ENCODE measurements around the gene HYAL3. TPM values are rescaled to one million over a fixed set of nuclear protein-coding genes. Genes with fewer than 3 reads are reported as not detected.

Gene HYAL3
- total and polyA plus RNA-seq, 2 of the 8 experiments (the other 6 are each of a cell fraction or from before 2014, with no cell fraction given): 3.2 to 12.2 TPM

DNA sequence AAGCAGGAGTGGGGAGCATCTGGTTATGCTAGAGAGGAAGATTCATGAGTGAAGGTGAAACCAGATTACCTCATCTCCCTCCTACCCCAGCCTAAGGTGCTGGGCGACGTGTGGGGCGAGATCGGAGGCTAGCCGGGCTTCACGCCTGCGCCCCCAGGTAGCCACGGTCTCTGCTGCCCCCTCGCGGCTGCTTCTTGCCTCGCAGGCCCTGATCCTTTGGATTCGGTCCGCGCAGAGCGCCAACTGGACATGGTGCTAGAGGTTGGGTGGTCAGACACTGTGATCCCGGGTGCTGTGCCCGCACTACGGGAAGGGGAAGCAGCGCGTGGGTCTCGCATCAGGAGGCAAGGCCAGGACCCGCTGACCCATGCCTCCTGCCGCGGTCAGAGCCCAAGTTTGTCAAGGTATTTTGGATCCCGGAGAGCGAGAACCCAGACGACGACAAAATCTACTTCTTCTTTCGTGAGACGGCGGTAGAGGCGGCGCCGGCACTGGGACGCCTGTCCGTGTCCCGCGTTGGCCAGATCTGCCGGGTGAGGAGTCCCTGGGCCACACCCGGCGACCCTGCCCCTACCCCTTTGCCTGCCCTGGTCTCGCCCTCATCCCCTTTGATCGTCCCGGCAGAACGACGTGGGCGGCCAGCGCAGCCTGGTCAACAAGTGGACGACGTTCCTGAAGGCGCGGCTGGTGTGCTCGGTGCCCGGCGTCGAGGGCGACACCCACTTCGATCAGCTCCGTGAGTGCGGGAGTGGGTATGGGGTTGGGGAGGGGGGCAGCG lies 26.1 kb downstream of the HYAL3 start:
- peak overlapping the region; percentile 92; the same call in 1 of the 2 replicates for H2BK12ac ChIP-seq (ENCODE audit: low read depth, low read length)
- FAIRE-seq (peak; percentile 77), DNase-seq (ENCODE audit: low read depth in 1 of 2, low spot score in 2 of 2) (peak in 1 of 2 experiments; percentile 100)
- H2BK20ac ChIP-seq (ENCODE audit: low read length): peak overlapping the region; percentile 80; the same call in 1 of the 2 replicates
- no peak overlapping the region for H2BK120ac ChIP-seq (replicated peaks; ENCODE audit: low read depth, low read length)
- peak overlapping the region; percentile 2 to 75 for H3K4me2 ChIP-seq (ENCODE audit: insufficient read depth in 1 of 2, low read depth in 2 of 2, low read length in 2 of 2)
- no peak overlapping the region for H3K4ac ChIP-seq (replicated peaks; ENCODE audit: insufficient read length, low read depth, low read length)
- CTCF ChIA-PET (ENCODE audit: partially characterized antibody): interaction anchor here (0.7 to 53.5 kb wide), 10 partner anchors 10 to 89 kb away, joined by 3 to 2149 read pairs (median 27); partner anchors contain the start of genes GNAI2, GNAT1 and SLC38A3
- H3K79me2 ChIP-seq (ENCODE audit: control insufficient read depth in 1 of 2, insufficient read depth in 2 of 2, low read length in 2 of 2): no peaks in the 10 kb centered on the region
- H3K27me3 ChIP-seq (replicated peaks in 1 of 4; ENCODE audit: control insufficient read depth in 3 of 4, extremely low read depth in 1 of 4, insufficient read depth in 3 of 4, low read length in 3 of 4): peaks cover 27 to 50% (median 42%) of the 10 kb centered on the region in 4 experiments
- H3K9me3 ChIP-seq (ENCODE audit: insufficient read depth in 2 of 2, low read depth in 1 of 2, low read length in 1 of 2): no peaks in the 10 kb centered on the region; a peak in 1 of 4 replicates
- no peak overlapping the region; the same call in 1 of the 2 replicates for H2BK5ac ChIP-seq (ENCODE audit: low read depth, low read length)
- POLR2A ChIA-PET (ENCODE audit: partially characterized antibody): interaction anchor here (0.6 to 4.4 kb wide), 4 partner anchors 9 to 46 kb away, joined by 3 to 35 read pairs (median 5); no protein-coding TSS in a partner anchor
- H4K91ac ChIP-seq (replicated peaks; ENCODE audit: insufficient read length, low read length): peak overlapping the region; percentile 94
- no peak overlapping the region for H4K5ac ChIP-seq (ENCODE audit: insufficient read length, low read depth, low read length)
- peak overlapping the region; percentile 90 for H3K18ac ChIP-seq (ENCODE audit: extremely low read depth, low read length)
- H4K8ac ChIP-seq (ENCODE audit: extremely low read depth, insufficient read depth, low read length): peak overlapping the region; percentile 86; the same call in 1 of the 2 replicates
- H3K56ac ChIP-seq (replicated peaks; ENCODE audit: insufficient read length, low read depth, low read length): no peak overlapping the region
- no peaks in the 10 kb centered on the region for H3K79me1 ChIP-seq (ENCODE audit: low read depth, low read length)
- H3K4me3 ChIP-seq (ENCODE audit: extremely low read depth in 1 of 4, insufficient read depth in 2 of 4, low read depth in 3 of 4, low read length in 4 of 4): peak overlapping the region in 1 of 4 experiments; percentile 46; a peak in 1 of 8 replicates
- no peak overlapping the region for H3K9ac ChIP-seq (replicated peaks in 1 of 4; ENCODE audit: extremely low read depth in 1 of 4, low read depth in 3 of 4, low read length in 3 of 4)
- H4K20me1 ChIP-seq (replicated peaks in 1 of 2; ENCODE audit: control insufficient read depth in 1 of 2, insufficient read depth in 2 of 2, low read length in 2 of 2): peaks cover 0 to 1% of the 10 kb centered on the region in 2 experiments
- H2AFZ ChIP-seq (ENCODE audit: low read length): no peak overlapping the region
- no peak overlapping the region for H3K27ac ChIP-seq (ENCODE audit: low read depth, low read length)
- 32% methylated on average over 60 of the region's 61 CpGs; no CpG with 5 or more reads in 1 of the 2 experiments for WGBS, 2 experiments (ENCODE audit: extremely low coverage in 1 of 2, insufficient coverage in 1 of 2, insufficient read length in 1 of 2, insufficient replicate concordance in 2 of 2, low coverage in 1 of 2, low lambda C conversion rate in 2 of 2, missing lambda C conversion rate in 1 of 2)
- H2BK15ac ChIP-seq (ENCODE audit: low read length): peak overlapping the region; percentile 92; the same call in 1 of the 2 replicates
- peaks cover 0 to 20% (median 19%) of the 10 kb centered on the region in 4 experiments; a peak in 6 of 7 replicates for H3K4me1 ChIP-seq (replicated peaks in 1 of 4; ENCODE audit: control insufficient read depth in 3 of 4, insufficient read depth in 4 of 4, low read length in 3 of 4)
- no peak overlapping the region for H2AK5ac ChIP-seq (ENCODE audit: low read depth, low read length)
- H3K23ac ChIP-seq (ENCODE audit: insufficient read length): no peak overlapping the region
- no peaks in the 10 kb centered on the region for H3K36me3 ChIP-seq (ENCODE audit: control insufficient read depth in 2 of 4, insufficient read depth in 4 of 4, low read length in 3 of 4)
- H3K23me2 ChIP-seq (ENCODE audit: low read depth, low read length): peaks cover 2% of the 10 kb centered on the region; the same call in 1 of the 2 replicates
- H3K14ac ChIP-seq (ENCODE audit: insufficient read length): no peak overlapping the region
- TF ChIP-seq CREB1 (IDR thresholded peaks at IDR 0.05) (peak; percentile 36; the same call in 1 of the 2 replicates), FOSL1 (IDR thresholded peaks at IDR 0.05; ENCODE audit: insufficient read depth, low read depth, low read length) (no peak), PHF8 (conservative IDR thresholded peaks at IDR 0.05; ENCODE audit: low read depth, low read length) (no peak), GABPA (IDR thresholded peaks at IDR 0.05; ENCODE audit: borderline replicate concordance, insufficient read depth, low read length) (peak; percentile 53; the same call in 1 of the 2 replicates), SP4 (IDR thresholded peaks at IDR 0.05; ENCODE audit: low read length) (peak; percentile 35; the same call in 1 of the 2 replicates), SUZ12 (IDR thresholded peaks at IDR 0.05; ENCODE audit: low read length) (0 out of 2 replicates have a peak, but pooled peaks have one; percentile 3), SRF (IDR thresholded peaks at IDR 0.05; ENCODE audit: low read depth, low read length) (no peak)
- TF ChIP-seq, protein P1, sequence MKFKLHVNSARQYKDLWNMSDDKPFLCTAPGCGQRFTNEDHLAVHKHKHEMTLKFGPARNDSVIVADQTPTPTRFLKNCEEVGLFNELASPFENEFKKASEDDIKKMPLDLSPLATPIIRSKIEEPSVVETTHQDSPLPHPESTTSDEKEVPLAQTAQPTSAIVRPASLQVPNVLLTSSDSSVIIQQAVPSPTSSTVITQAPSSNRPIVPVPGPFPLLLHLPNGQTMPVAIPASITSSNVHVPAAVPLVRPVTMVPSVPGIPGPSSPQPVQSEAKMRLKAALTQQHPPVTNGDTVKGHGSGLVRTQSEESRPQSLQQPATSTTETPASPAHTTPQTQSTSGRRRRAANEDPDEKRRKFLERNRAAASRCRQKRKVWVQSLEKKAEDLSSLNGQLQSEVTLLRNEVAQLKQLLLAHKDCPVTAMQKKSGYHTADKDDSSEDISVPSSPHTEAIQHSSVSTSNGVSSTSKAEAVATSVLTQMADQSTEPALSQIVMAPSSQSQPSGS (IDR thresholded peaks at IDR 0.05; ENCODE audit: low read length): peak; percentile 76; the same call in 1 of the 2 replicates
- TF ChIP-seq, protein P2, sequence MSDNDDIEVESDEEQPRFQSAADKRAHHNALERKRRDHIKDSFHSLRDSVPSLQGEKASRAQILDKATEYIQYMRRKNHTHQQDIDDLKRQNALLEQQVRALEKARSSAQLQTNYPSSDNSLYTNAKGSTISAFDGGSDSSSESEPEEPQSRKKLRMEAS (IDR thresholded peaks at IDR 0.05): peak; percentile 59

Measured in H1 (cell line).